Heart right ventricle (tissue), 16 donors: ENCODE results near the gene GPR15. TPM values are rescaled to one million over a fixed set of nuclear protein-coding genes. Genes with fewer than 3 reads are reported as not detected.

ENCODE experiments used
- ATAC-seq, 8 donors: fragments of 200-7000 bp; cut with Tn5 transposase; one replicate each; pipeline ENCODE4 v1.9.1; 2020; ENCODE audit warnings: mild to moderate bottlenecking in 8 of 8, moderate library complexity in 8 of 8, moderate number of reproducible peaks in 1 of 8
- DNase-seq, 2 donors: peaks; one replicate each; pipeline ENCODE4 v3.0.0-alpha.2; 2020
- H3K27ac ChIP-seq, 10 donors: fragments of 200-600 bp; sonication (generic) in 2 of 10; one replicate each; pipeline versions ENCODE4 v1.5.0 to v1.8.0; 2020 to 2022; ENCODE audit warnings: mild to moderate bottlenecking in 3 of 10
- H3K27me3 ChIP-seq, 7 donors: fragments of 200-600 bp; one replicate each; pipeline ENCODE4 v1.8.0; 2021 to 2022; ENCODE audit warnings: mild to moderate bottlenecking in 2 of 7
- H3K36me3 ChIP-seq, 9 donors: fragments of 200-600 bp; sonication (generic) in 1 of 9; one replicate each; pipeline versions ENCODE4 v1.5.0 to v1.8.0; 2020 to 2022; ENCODE audit warnings: mild to moderate bottlenecking in 2 of 9
- H3K4me1 ChIP-seq, 9 donors: fragments of 200-600 bp; sonication (generic) in 1 of 9; one replicate each; pipeline versions ENCODE4 v1.5.0 to v1.8.0; 2020 to 2022; ENCODE audit warnings: mild to moderate bottlenecking in 4 of 9
- H3K4me3 ChIP-seq, 10 donors: fragments of 200-600 bp; sonication (generic) in 2 of 10; one replicate each; pipeline versions ENCODE4 v1.5.0 to v1.8.0; 2020 to 2022; ENCODE audit warnings: mild to moderate bottlenecking in 7 of 10, moderate library complexity in 2 of 10
- H3K9me3 ChIP-seq, 11 donors: fragments of 200-600 bp in 10 of 11; sonication (generic) in 2 of 11; one replicate each; pipeline versions ENCODE4 v1.5.0 to v1.8.0; 2013 to 2022; ENCODE audit warnings: mild to moderate bottlenecking in 2 of 11, control low read depth in 1 of 11, moderate library complexity in 1 of 11
- CTCF ChIP-seq, 9 donors: fragments of 200-600 bp; sonication (generic) in 2 of 9; IDR thresholded peaks; one replicate each; pipeline versions ENCODE4 v1.5.0 to v1.8.0; 2021 to 2022; ENCODE audit warnings: antibody characterized with exemption in 9 of 9, mild to moderate bottlenecking in 5 of 9, moderate library complexity in 1 of 9
- WGBS, 2 donors: extraction: QIAGEN DNeasy Blood & Tissue Kit; methylation state at CpG; one replicate each; pipeline ENCODE4 v1.1.7; 2013; ENCODE audit warnings: inconsistent platforms in 1 of 2; 5-methylcytosine and 5-hydroxymethylcytosine counted together
- intact Hi-C, 10 donors: fragments of 100-400 bp; cut with DNase I; formaldehyde crosslinking; loops; one replicate each; pipeline versions ENCODE4 v1.11.1 to v1.14.2; 2022
- polyA plus RNA-seq, 2 donors: library from polyadenylated mRNA; stranded (reverse); fragments of 200-250 nt; gene quantifications; one replicate each; pipeline ENCODE4 v1.2.3, GENCODE V29; 2013
- total RNA-seq, 10 donors: library from RNA; stranded (reverse); fragmentation: NEBNext Ultra II Directional in 3 of 10; extraction: Animal tissue kit (Norgen Biotek cat#: 25700) in 3 of 10; gene quantifications; one replicate each; pipeline versions ENCODE4 v1.2.1 to v1.2.4, GENCODE V29; 2021 to 2023
- donor health status: Arrhythmogenic right ventricular cardiomyopathy.
- donor health status: ischemic (EF 13 %, LVEDD 7.1; RV severe dilation, severe dysfunction).
- donor health status: healthy with polysubstance abuse.
- donor health status: DM: no; HTN: yes; CAD: no.
- donor health status: DM: no; HTN: no; CAD: no.
- donor health status: ischemic (EF 25% LVEDD 6.9; RV normal size, moderate dysfunction).
- donor health status: ischemic (EF 25% LVEDD 5.7; RV mildly dilated, moderate dysfunction).
- donor health status: healthy.
- donor health status: DM: yes; HTN: yes; CAD: no.
- donor health status: Ischemic cardiomyopathy.
- donor health status: ischemic (EF 35%, LVEDD 5.7; RV mildly dilated, moderate dysfunction).
- donor health status: nonischemic (EF 11% LVEDD 7.7; RV severe dilation, severe dysfunction).
- donor health status: DM: yes; HTN: yes; CAD: no.
- donor health status: PGD.
- donor health status: ischemic (EF 29% LVEDD 5.4; RV normal size, mild dysfunction).
- donor health status: nonischemic (EF 23%, LVEDD 6.1; RV moderate dilation, normal function).

GPR15 gene
- total and polyA plus RNA-seq, 12 donors, result 0.21 TPM; not detected in 11

- ATAC-seq (no peak), DNase-seq (no peak)
- Histone ChIP-seq H3K4me1 (peaks cover 0 to 11% (median 0%) of the 10 kb centered on the region in 9 donors), H3K36me3 (peaks cover 0 to 99% (median 14%) of the 10 kb centered on the region in 9 donors), H3K27ac (no peak overlapping the region), H3K4me3 (no peak overlapping the region), H3K27me3 (no peaks in the 10 kb centered on the region), H3K9me3 (no peaks in the 10 kb centered on the region)
- no peak for TF ChIP-seq CTCF (IDR thresholded peaks at IDR 0.05)
- 94 to 95% methylated on average over 8 of the region's 8 CpGs for WGBS, 2 donors
- intact Hi-C loops, result no loop called here
Observed at GRCh38 chr3:98580401-98581386, 48.9 kb downstream of the GPR15 start.

GRCh38 chr3:98581474-98581873 is 49.7 kb downstream of the GPR15 start:
- TF ChIP-seq CTCF (IDR thresholded peaks at IDR 0.05), result no peak
- H3K9me3 ChIP-seq, result no peaks in the 10 kb centered on the region
- DNase-seq (no peak), ATAC-seq (no peak)
- 96 to 100% methylated on average over 1 of the region's 1 CpG for WGBS, 2 donors
- H3K27me3 ChIP-seq, result no peaks in the 10 kb centered on the region
- H3K4me3 ChIP-seq, result no peak overlapping the region
- intact Hi-C loops, result no loop called here
- H3K4me1 ChIP-seq, result peaks cover 0 to 11% (median 0%) of the 10 kb centered on the region in 9 donors
- no peak overlapping the region for H3K27ac ChIP-seq
- H3K36me3 ChIP-seq, result peaks cover 0 to 100% (median 14%) of the 10 kb centered on the region in 9 donors

- no peak for DNase-seq
- Histone ChIP-seq H3K4me1 (peaks cover 0 to 14% (median 0%) of the 10 kb centered on the region in 9 donors), H3K9me3 (no peaks in the 10 kb centered on the region), H3K4me3 (no peak overlapping the region), H3K27ac (no peak overlapping the region), H3K27me3 (no peaks in the 10 kb centered on the region), H3K36me3 (peaks cover 0 to 100% (median 16%) of the 10 kb centered on the region in 9 donors)
- TF ChIP-seq CTCF (IDR thresholded peaks at IDR 0.05), result no peak
- 91 to 94% methylated on average over 1 of the region's 1 CpG for WGBS, 2 donors
- no peak for ATAC-seq
- intact Hi-C loops, result no loop called here
Observed at GRCh38 chr3:98582042-98582441, 50.3 kb downstream of the GPR15 start.

GRCh38 chr3:98583766-98584165 is 52.0 kb downstream of the GPR15 start:
- ATAC-seq, result no peak
- peaks cover 0 to 25% (median 0%) of the 10 kb centered on the region in 9 donors for H3K4me1 ChIP-seq

More at GRCh38 chr3:98583766-98584165, 52.0 kb downstream of the GPR15 start:
- H3K27ac ChIP-seq, result no peak overlapping the region
- no peak for TF ChIP-seq CTCF (IDR thresholded peaks at IDR 0.05)
- H3K36me3 ChIP-seq, result peaks cover 0 to 100% (median 13%) of the 10 kb centered on the region in 9 donors
- no peak for DNase-seq
- H3K27me3 ChIP-seq, result no peaks in the 10 kb centered on the region
- H3K4me3 ChIP-seq, result no peak overlapping the region
- no peaks in the 10 kb centered on the region for H3K9me3 ChIP-seq
- intact Hi-C loops, result no loop called here
- 68 to 84% methylated on average over 4 of the region's 4 CpGs for WGBS, 2 donors

Other genes starting within 250 kb of the GPR15 start
- gene OR5H2, start 249.5 kb upstream of the GPR15 start, total RNA-seq, result not detected
- gene OR5H2, start 249.5 kb upstream of the GPR15 start, polyA plus RNA-seq, result not detected
- gene OR5K4, start 178.1 kb upstream of the GPR15 start, total RNA-seq, result not detected
- gene OR5K4, start 178.1 kb upstream of the GPR15 start, polyA plus RNA-seq, result not detected
- not detected for gene OR5K3, start 141.3 kb upstream of the GPR15 start, total RNA-seq
- gene OR5K3, start 141.3 kb upstream of the GPR15 start, polyA plus RNA-seq, result not detected
- gene OR5K1, start 68.8 kb upstream of the GPR15 start, total RNA-seq, result not detected
- not detected for gene OR5K1, start 68.8 kb upstream of the GPR15 start, polyA plus RNA-seq
- not detected for gene OR5K2, start 34.3 kb upstream of the GPR15 start, total RNA-seq
- gene OR5K2, start 34.3 kb upstream of the GPR15 start, polyA plus RNA-seq, result not detected
- gene CLDND1, start 9.1 kb upstream of the GPR15 start, total RNA-seq, result 10 to 100 TPM; 58.1 to 99.6 (median 75.5) TPM
- 10 to 100 TPM; 55.6 to 99.9 TPM for gene CLDND1, start 9.1 kb upstream of the GPR15 start, polyA plus RNA-seq
- gene CPOX, start 61.6 kb downstream of the GPR15 start, total RNA-seq, result 10 to 100 TPM in 7 of 10 donors, 1 to 10 TPM in 3; 7.7 to 12.5 (median 11.0) TPM
- 10 to 100 TPM in 1 of 2 donors, 1 to 10 TPM in 1; 7.9 to 11.6 TPM for gene CPOX, start 61.6 kb downstream of the GPR15 start, polyA plus RNA-seq
- 10 to 100 TPM; 27.3 to 92.9 (median 62.6) TPM for gene ST3GAL6, start 231.4 kb downstream of the GPR15 start, total RNA-seq
- gene ST3GAL6, start 231.4 kb downstream of the GPR15 start, polyA plus RNA-seq, result 10 to 100 TPM; 44.6 to 50.8 TPM